ENCODE data around the gene ATP7B.
A peak's percentile ranks its signal among the peaks of the same experiment; 100 is the strongest.

Gene ATP7B

GRCh38 chr13:51927129-51927528 is 84.1 kb downstream of the ATP7B start:
- H3K27ac ChIP-seq: no peak overlapping the region
- TF ChIP-seq ZFX (IDR thresholded peaks at IDR 0.05; ENCODE audit: borderline replicate concordance): no peak

GRCh38 chr13:51926528-51926885 is 84.7 kb downstream of the ATP7B start:
- no peak overlapping the region for H3K27ac ChIP-seq
- TF ChIP-seq ZFX (IDR thresholded peaks at IDR 0.05; ENCODE audit: borderline replicate concordance) (no peak), CTCF (IDR thresholded peaks at IDR 0.05) (no peak)

- no peak for TF ChIP-seq ZFX (IDR thresholded peaks at IDR 0.05; ENCODE audit: borderline replicate concordance)
- TF ChIP-seq CTCF (IDR thresholded peaks at IDR 0.05): no peak
- no peak overlapping the region for H3K27ac ChIP-seq
These were observed 85.3 kb downstream of the ATP7B start for GRCh38 chr13:51925865-51926527.

GRCh38 chr13:51924756-51925544 is 86.3 kb downstream of the ATP7B start:
- H3K27ac ChIP-seq: no peak overlapping the region
- no peak for TF ChIP-seq CTCF (IDR thresholded peaks at IDR 0.05)
- TF ChIP-seq ZFX (IDR thresholded peaks at IDR 0.05; ENCODE audit: borderline replicate concordance): no peak

- H3K27ac ChIP-seq: no peak overlapping the region
- TF ChIP-seq ZFX (IDR thresholded peaks at IDR 0.05; ENCODE audit: borderline replicate concordance) (no peak), CTCF (IDR thresholded peaks at IDR 0.05) (peak; percentile 44)
These were observed 87.2 kb downstream of the ATP7B start for GRCh38 chr13:51923983-51924539.

GRCh38 chr13:51922771-51923480 is 88.3 kb downstream of the ATP7B start:
- TF ChIP-seq CTCF (IDR thresholded peaks at IDR 0.05) (no peak), ZFX (IDR thresholded peaks at IDR 0.05; ENCODE audit: borderline replicate concordance) (no peak)
- no peak overlapping the region for H3K27ac ChIP-seq

GRCh38 chr13:51921790-51922740 is 89.2 kb downstream of the ATP7B start:
- TF ChIP-seq ZFX (IDR thresholded peaks at IDR 0.05; ENCODE audit: borderline replicate concordance) (no peak), CTCF (IDR thresholded peaks at IDR 0.05) (no peak)
- no peak overlapping the region for H3K27ac ChIP-seq
